Kidney tubule cell (primary cell): ENCODE measurements around the gene TMEM117.
A peak's percentile ranks its signal among the peaks of the same experiment; 100 is the strongest.
"Not testable (repeated sequence)": the region's sequence is repeated elsewhere in the genome, so short reads cannot be mapped to it uniquely, and the experiment has no call there.

Experiments
- DNase-seq: peaks from one replicate; pipeline ENCODE4 v3.0.0-alpha.2; 2018; ENCODE audit warnings: low spot score

TMEM117 gene

DNA sequence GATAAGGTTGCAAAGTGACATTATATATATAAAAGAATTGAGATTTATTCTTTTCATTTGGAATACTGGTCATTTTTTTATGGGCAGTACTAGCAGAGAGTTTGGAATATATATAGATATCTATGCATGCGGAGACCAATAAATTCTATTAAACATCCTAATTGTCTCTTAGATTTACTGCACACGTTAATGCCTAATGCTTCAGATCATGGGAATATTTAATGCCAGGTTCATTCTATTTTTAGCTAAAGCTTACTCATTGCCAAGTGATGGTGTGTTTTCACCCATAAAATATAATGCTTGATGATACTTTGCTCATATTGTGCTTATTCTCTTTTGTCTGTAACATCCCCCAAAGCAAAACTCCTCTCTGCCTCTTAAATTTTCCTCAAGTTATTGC lies 264.4 kb downstream of the TMEM117 start:
- no peak for DNase-seq

DNA sequence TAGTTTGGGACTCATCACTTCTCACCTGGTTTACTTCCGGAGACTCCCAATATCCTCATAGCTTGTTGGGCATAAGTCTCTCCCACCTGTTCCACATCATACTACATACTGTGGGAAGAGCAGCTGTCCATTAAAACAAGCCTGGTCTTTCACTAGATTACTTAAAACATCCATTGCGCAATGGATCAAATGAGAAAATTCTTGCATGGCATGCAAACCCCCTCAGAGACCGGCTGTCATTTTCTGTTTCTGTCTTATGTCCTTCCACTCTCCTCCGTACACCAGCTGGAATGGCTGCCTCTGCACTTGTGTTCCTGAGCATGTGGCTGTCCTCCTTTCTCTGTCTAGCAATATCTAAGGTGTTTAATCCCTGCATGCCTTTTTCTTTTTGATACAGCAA lies 265.6 kb downstream of the TMEM117 start:
- no peak for DNase-seq

DNA sequence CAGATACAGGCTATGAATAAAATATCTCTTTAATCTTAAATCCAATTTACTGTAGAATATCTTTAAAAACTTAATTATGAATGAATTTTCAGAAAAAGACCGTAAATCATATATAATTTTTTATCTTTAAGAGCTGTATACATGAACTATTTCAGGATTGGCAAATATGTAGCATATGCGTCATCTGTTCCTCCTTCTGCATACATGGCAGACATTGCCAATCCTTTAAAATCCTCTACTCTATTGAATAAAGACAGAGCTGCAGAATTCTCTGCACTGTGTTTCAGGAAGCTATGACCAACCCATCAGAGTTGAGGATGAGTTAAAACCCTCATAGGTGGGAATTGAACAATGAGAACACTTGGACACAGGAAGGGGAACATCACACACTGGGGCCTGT lies 279.0 kb downstream of the TMEM117 start:
- no peak for DNase-seq

DNA sequence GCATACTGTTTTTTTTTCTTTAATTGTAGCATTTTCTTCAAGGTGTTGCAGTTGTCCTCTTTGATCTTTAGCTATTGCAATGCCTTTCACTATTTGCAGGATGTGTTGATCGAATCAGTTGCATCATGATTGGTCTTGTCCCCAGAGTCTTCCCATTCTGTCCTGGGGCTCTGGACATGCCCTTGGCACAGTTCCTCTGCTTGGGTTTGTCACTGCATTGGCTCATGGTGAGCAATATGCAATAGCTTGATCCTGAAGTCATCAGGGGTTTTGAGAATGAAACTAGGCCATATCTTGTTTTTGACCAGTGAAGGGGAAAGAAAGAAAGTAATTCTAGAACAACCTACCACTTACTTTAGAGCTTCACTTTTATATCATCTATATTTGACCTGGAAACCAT lies 281.5 kb downstream of the TMEM117 start:
- peak; percentile 63 for DNase-seq

DNA sequence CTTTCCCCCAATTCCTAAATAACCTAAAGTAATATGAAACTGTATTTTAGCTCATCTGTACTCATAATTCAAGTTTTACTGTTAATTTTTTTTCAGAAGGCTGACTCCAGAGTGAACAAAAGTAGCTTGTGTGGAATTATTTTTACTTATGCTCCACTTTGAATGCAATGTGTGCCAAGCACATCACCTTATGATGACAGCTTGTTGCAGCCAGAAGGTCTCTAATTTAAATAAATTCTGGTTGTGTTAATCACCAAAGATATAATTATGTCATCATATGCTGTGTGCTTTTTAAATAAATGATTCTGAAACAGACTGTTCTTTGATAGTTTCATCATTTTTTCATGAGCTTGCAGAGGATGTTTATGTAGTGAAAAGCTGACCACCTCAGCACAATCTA lies 283.1 kb downstream of the TMEM117 start:
- DNase-seq = no peak

DNA sequence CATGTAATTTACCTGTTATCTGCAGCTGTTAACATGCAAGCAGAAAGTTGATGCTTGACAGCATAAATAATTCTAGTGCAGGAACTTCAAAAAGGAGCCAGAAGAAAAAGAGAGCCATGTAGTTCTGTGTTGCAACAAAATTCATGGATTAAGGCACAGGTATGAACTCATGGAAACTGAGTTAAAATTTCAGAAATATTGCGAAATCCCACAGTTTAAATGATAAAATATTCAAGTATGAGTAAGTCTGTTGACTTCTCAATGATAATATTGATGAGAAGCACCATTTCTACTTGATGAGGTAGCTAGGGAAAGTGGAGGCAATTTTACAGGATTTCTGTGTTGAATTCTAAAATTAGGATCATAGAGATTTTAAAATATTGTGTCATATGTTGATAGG lies 290.9 kb downstream of the TMEM117 start:
- no peak for DNase-seq

DNA sequence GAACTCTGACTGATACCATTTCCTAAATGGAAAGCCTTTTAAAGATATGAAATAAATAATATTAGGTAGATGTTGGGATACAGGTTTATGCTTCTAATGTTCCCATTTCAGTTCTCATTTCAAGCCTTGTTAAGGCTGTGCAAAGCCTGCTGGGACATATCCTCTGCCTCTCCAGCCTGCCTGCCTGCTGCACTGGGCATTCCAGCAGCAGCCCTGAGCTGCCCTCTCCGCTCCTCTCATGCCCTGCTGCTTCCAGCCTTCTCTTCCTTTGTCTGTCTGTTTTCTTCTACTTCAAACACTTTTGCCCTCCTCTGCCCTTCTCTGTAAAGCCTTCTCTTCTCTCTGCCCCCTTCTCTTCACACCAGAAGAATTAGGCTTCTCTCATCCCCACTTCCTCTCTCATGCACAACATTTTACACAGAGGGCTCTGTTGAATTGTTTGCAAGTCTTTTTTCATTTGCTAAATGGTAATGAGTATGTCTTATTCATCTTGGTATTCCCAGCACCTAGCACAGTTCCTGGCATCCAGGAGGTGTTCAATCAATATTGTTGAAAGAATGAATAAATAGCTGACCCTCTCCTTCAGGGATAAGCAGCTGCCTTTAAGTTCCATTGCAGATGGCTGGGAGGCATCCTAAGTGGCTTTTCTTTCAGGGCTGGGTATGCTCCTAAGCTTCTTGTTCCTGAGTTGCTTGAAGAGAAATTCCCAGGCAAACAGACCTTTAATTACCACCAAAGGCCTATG lies 292.3 kb downstream of the TMEM117 start:
- no peak for DNase-seq

DNA sequence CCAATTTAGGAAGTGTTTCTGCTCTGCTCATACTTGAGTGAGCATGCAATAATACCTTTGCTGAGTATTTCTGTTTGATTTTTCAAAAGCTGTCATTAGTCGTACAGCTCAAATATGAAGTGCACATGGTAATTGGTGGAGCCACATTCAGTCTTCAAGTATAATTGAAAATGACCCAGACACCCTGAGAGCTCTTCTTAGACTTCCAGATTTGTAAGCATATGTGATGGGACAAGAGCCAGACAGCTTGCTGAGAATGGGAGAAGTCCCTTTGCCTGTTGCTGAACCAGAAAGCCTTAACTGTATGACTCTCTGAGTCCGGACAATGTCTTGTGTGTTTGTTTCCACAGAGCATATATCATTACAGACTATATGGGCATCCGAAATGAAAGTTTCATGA lies 307.3 kb downstream of the TMEM117 start:
- DNase-seq = no peak

DNA sequence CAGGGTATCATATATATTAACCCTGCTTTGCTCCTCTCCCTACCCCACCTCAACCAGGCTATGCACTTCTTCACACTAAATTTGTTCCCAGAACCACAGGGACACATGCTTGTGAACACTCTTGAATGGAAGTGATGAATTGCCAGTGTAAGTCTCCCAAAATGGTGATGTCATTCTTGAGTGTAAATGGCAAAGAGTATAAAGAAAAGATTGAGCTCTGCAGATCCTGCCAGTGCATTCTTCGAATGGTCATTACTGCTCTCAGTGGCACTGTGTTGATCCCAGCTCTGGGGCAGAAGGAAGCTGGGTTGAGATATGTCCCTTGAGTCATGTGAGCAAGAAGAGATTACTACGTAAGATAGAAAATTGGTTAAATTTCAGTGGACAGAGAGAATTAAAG lies 313.1 kb downstream of the TMEM117 start:
- no peak for DNase-seq

DNA sequence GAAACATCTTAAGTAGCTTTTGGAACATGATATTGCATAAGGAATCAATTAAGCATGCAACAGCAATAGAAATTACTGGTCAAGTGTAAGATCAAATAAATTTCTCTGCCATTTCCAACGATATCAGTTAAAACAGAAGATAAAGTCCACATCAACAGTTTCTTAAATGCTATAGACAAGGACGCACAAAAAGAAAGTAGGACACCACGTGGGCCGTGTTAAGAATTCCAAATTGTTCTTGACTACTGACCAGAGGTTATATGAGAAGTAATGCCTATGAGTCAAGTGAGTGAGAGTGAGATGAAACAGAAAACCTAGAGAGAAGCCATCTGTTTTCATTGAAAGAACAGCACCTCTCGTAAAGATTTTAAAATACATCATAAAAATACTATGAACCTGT lies 318.2 kb downstream of the TMEM117 start:
- DNase-seq = no peak

DNA sequence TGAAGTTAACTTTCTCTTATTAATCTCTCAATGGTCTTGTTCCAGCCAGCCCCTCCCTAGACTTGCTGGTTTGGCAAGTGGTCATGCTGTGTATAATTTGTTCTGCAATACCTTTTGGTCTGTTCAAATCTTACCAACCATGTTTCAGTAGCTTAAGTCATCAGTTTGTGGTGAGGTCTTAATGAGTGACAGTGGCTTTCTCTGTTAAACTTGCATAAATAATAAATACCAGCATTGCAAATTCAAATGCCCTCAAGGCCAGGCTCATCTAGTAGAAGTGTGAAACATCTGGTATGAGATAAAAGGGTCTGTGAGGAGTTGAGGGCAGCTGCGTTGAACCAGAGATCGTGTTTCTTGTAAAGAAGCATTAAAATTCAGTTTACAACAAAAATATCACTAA lies 319.5 kb downstream of the TMEM117 start:
- no peak for DNase-seq

DNA sequence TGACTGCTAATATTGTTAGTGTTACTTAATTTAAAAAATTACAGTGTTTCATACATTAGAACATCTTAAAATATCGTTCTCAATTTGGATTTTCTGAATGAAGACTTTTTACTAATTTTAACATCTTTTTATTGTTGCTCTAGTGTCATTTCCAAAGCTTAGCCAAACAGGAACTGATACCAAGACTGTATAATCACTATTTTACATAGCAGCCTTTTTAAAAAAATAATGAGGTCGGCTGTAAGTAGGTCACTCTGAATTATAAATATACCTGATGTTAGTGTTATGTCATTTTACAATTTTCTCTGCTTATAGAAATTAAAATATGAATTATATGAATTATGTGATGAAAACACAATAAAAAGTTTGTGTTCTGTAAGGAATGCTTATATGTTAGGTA lies 321.5 kb downstream of the TMEM117 start:
- no peak for DNase-seq

DNA sequence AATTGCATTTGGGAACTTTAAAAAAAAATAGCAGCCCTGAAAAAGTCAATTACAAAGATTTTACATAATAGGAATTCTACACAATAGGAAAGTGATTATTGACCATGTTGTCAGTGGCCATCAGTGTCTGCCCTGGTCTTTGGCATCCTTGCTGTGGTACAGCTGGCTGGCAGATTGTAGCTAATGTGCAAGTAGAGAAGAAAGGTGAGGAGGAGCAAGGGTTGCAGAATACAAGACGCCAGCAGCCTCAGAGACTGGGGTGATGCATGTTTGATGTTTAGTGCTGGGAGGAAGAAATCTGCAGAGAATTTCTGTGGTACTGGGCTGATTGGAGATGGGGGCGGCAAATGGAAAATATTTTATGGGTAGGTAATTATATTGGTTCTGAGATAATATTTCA lies 322.9 kb downstream of the TMEM117 start:
- no peak for DNase-seq

DNA sequence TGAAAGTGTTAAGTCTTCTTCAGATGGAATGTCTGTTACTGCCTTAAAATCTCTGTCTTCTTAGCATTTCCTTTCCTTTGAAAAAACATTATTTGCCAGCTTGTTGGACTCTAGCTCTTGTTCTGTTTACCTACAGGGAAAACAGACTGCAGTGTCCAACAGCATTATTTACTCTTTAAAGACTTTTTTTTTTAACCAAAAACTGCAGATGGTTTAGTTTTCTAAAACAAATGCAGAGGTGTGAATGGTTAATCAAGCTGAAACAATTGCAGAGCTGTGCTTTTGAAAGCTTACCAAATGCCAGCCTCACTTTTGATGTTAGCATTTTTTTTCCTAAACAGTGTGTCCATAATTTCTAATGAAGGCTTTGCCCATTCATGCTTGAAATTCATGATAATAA lies 323.3 kb downstream of the TMEM117 start:
- no peak for DNase-seq

DNA sequence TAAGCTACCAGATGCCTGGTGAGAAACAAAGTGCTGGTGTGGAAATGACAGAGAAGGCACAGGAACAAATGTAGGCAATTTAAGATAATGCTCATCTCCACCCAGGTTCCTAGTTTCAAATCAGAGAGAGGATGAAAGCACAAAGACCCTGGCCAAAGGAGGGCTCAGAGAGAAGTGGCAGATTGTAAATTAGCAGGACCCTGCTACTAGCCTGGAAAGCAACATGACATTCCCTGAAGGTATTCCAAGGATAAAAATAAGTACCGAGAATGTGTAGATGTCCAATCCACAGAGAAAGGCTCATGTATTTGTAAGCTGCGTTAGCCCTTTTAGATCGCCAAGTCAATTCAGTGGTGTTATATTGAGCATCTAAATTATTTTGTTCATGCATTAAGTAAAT lies 324.0 kb downstream of the TMEM117 start:
- DNase-seq = no peak

DNA sequence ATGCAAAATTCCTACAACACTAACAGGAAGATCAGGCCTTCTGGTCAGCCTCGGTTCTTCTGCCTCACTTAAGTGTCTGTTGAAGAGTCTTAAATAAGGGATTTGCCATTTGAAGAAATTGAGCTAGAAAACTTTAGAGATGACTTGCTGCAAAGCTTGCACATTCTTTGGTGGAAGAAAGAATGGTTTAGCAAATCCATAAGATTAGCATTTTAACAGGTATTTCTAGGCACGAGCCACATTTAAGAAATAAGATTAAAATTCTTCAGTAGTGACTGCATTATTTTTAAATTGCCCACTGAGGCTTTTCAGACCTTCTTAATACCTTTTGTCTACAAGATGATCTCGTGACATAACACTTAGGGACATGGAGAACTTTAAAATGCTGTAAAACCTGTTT lies 327.1 kb downstream of the TMEM117 start:
- no peak for DNase-seq

DNA sequence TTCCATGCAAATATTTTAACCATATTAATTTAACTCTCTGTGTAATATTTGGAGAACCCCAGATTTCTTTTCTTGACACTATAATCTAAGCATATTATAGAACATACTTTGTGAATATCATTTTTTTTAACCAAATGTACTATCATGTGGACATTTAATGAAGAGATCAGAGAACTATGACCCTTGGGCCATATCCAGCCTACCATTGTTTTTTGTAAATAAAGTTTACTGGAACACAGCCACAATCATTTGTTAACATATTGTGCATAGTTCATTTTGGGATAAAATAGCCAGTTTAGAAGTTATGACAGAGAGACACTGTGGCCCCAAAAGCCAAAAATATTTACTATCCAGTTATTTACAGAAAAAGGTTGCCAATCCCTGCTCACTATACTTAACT lies 338.2 kb downstream of the TMEM117 start:
- no peak for DNase-seq

DNA sequence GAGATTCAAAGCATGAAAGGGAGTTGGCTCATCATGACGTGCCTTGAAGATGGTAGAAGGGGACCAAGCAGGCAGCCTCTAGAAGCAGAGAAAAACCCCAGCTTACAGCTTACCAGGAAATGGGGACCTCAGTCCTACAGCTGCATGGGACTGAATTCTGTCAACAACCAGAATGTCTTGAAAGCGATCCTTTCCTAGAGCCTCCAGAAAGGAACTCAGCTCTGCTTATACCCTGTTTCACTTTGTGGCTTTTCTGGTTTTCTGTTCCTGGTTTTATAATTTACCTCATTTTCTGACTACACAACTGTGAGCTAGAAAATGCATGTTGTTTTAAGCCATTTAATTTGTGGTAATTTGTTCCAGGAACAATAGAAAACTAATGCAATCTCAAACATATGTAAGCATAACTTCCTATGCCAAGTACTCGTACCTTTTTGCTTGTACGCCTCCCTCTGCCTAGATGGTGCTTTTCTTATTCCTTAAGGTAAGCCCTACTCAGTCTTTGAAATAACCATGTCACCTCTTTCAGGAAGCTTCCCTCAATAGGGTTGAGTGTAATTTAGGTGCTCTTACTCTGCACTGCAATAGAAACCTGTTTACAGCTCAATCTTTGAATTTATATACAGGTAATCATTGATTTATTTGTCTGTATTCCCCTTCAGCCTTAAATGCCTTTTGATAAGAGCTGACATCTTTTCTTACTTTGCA lies 348.8 kb downstream of the TMEM117 start:
- no peak for DNase-seq

DNA sequence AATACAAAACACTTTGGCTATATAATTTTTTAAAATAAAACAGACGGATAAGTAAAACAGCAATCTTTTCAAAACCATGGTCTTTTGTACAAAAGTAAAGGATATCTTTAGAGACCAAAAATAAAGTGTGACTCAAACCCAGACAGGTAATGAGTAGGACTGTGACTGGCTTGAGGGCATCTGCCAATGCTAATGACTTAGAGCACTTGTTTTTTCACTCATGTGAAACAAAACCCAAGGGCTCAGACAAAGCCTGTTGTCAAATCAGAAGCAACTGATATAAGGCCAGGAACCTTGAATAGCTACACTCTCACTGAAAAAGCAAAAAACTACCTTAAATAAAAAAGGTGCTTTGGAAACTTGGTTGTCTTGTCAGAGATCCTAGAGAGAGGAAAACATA lies 357.4 kb downstream of the TMEM117 start:
- peak; percentile 15 for DNase-seq

DNA sequence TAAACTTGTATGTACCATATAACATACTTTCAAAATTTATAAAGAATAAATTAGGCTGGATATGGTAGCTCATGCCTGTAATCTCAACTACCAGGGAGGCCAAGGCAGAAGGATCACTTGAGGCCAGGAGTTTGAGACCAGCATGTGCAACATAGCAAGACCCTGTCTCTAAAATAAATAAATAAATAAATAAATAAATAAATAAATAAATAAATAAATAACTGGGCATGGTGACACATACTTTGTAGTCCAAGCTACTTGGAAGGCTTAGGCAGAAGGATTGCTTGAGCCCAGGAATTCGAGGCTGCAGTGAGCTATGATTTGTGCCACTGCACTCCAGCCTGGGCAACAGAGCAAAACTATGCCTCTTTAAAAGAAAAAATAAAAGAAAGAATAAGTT lies 359.8 kb downstream of the TMEM117 start:
- not testable (repeated sequence) for DNase-seq

DNA sequence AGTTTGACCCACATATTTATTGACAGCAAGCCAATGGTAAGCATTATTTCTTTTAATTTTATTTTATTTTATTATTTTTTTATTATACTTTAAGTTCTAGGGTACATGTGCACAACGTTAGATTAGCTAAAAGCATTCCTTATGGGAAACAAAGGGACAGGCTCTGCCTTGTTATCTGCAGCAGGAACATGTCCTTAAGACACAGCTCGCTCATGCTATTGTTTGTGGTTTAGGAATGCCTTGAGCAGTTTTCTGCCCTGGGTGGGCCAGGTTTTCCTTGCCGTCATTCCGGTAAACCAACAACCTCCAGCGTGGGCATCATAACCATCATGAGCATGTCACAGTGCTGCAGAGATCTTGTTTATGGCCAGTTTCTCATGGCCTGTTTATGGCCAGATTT lies 370.2 kb downstream of the TMEM117 start:
- no peak for DNase-seq

DNA sequence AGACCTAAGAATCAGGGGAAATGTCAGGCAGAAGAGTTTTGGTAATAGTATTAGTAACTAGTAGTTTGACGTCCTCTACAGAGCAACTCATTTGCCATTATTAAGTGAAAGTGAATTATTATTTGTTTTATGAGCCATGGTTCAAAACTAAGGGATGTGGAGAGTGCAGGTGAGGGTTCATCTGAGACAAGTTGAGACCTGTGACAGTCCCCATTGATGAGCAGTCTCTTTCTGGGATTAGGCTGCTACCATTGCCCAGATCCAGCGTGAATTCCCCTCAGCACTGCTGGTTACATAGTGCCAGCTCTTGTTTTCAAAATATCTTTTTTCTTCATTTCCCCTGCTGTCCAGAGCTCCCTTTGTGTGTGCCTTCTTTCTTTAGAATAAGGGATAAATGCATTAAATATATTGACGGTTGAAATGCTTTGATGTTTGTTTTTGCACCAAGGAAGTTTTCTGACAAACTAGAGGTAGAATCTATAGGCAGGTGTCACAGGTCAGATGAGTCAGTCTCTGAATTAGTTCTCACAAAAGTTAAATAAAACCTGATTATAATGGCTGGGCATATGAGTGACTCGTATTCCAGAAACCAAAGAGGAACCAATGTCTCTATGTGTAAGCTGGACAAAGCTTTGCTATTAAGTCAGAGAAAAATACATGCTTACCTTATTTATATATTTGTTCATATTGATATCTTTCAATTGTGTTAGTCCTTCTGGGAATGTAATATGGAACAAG lies 381.4 kb downstream of the TMEM117 start:
- no peak for DNase-seq

DNA sequence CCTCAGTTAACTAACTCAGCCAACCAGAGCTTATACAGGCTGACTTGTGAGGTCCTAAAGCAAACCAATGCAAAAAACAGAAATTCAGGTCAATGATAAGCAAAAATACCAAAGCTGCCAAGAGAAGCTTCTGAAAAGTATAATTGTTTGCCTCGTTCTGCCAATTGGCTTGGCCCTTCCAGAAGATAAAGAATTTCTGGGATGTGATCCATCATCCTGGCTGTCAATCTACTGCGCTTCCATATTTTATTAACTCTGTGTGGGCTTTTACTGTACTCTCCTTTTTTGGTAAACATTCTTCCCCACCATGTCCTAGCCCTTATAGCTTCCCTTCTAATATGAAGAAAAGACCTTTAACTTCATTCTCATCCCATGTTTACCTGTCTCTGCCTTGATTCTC lies 387.9 kb downstream of the TMEM117 start:
- no peak for DNase-seq
